Kidney epithelial cell (primary cell): Measurements from ENCODE around the gene DNAJC22. TPM values are rescaled to one million over a fixed set of nuclear protein-coding genes. Genes with fewer than 3 reads are reported as not detected.
A peak's percentile ranks its signal among the peaks of the same experiment; 100 is the strongest.

Source experiments
- DNase-seq: peaks from one replicate; pipeline ENCODE4 v3.0.0-alpha.2; 2010; ENCODE audit warnings: low read depth
- H3K27me3 ChIP-seq: 2 replicates; pipeline ENCODE4 v1.6.0; 2011; ENCODE audit warnings: low read length; ENCODE audit not compliant: control insufficient read depth, insufficient read depth
- H3K36me3 ChIP-seq: 2 replicates; pipeline ENCODE4 v1.5.1; 2011; ENCODE audit warnings: low read length; ENCODE audit not compliant: control insufficient read depth, insufficient read depth
- H3K4me3 ChIP-seq: 2 replicates; pipeline ENCODE4 v1.5.1; 2011; ENCODE audit warnings: low read depth, mild to moderate bottlenecking, control low read depth, low read length
- total RNA-seq: library from RNA; depleted of rRNA; stranded (reverse); fragments of >200 nt; gene quantifications from 2 replicates; pipeline ENCODE4 v1.2.3, GENCODE V29; 2015
- TF ChIP-seq, protein P1 (sequence below): IDR thresholded peaks from 2 replicates; pipeline ENCODE4 v1.5.1; 2011; ENCODE audit warnings: mild to moderate bottlenecking, moderate library complexity, low read length, control low read depth, inconsistent platforms; ENCODE audit not compliant: insufficient read depth, poor library complexity, severe bottlenecking

Gene DNAJC22
- total RNA-seq, 1 donor from 2014 or later = 1.6 TPM

DNA sequence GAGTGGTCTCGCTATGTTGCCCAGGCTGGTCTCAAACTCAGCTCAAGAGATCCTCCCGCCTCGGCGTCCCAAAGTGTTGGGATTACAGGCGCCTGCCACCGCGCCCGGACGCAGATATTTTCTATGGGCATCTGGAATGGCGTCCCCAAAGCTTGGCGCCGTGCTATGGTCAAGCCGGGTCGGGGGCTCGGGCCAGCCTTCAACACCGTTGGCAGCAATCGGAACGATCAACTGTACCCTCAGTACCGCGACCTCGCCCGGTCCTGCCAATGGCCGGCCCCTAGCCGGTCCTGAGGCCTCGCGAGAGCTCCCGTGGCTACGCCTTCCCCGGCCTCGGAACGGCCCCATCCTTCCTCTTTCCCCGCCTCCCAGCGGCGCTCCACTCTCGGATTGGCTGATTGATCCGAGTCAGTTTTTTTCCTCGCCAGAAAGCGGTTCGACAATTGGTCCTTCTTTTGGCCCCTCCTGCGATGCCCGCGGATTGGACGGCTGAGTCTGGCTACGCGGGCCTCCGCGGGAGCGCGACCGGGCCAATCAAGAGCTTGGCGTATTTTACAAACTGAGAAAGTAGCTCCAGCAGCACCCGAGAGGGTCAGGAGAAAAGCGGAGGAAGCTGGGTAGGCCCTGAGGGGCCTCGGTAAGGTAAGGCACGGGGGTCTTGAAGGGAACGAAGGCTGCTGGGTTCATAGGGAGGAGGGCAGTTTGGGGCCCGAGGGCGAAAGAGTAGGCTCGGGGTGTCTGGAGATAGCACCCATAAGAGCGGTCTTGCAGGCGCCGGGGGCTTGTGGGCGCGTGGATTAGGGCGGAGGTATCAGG lies 23.8 kb upstream of the DNAJC22 start, which contains the start of gene TROAP:
TSS of gene TROAP (plus strand) at position 548 of the 816 bp plus-strand sequence. CDS start 354 bp downstream, outside the sequence.
- Histone ChIP-seq H3K4me3 (peak within 1 kb of the TSS; percentile 54), H3K36me3 (no peaks in the 10 kb centered on the region), H3K27me3 (no peaks in the 10 kb centered on the region)
- DNase-seq = peak; percentile 91
- TF ChIP-seq, protein P1, sequence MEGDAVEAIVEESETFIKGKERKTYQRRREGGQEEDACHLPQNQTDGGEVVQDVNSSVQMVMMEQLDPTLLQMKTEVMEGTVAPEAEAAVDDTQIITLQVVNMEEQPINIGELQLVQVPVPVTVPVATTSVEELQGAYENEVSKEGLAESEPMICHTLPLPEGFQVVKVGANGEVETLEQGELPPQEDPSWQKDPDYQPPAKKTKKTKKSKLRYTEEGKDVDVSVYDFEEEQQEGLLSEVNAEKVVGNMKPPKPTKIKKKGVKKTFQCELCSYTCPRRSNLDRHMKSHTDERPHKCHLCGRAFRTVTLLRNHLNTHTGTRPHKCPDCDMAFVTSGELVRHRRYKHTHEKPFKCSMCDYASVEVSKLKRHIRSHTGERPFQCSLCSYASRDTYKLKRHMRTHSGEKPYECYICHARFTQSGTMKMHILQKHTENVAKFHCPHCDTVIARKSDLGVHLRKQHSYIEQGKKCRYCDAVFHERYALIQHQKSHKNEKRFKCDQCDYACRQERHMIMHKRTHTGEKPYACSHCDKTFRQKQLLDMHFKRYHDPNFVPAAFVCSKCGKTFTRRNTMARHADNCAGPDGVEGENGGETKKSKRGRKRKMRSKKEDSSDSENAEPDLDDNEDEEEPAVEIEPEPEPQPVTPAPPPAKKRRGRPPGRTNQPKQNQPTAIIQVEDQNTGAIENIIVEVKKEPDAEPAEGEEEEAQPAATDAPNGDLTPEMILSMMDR = no peak

DNA sequence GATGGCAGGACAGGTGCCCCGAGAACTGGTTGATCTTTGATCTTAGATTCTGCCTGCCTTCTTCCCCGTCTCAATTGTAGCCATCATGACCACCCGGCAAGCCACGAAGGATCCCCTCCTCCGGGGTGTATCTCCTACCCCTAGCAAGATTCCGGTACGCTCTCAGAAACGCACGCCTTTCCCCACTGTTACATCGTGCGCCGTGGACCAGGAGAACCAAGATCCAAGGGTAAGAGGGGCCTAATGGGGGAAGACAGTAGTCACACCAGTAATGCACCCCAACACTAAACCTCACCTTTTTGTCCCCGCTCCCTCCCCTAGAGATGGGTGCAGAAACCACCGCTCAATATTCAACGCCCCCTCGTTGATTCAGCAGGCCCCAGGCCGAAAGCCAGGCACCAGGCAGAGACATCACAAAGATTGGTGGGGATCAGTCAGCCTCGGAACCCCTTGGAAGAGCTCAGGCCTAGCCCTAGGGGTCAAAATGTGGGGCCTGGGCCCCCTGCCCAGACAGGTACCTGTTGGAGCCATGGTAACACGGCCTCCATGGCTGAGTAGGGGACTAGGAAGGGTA lies 23.1 kb upstream of the DNAJC22 start:
- TF ChIP-seq, protein P1 = no peak

DNA sequence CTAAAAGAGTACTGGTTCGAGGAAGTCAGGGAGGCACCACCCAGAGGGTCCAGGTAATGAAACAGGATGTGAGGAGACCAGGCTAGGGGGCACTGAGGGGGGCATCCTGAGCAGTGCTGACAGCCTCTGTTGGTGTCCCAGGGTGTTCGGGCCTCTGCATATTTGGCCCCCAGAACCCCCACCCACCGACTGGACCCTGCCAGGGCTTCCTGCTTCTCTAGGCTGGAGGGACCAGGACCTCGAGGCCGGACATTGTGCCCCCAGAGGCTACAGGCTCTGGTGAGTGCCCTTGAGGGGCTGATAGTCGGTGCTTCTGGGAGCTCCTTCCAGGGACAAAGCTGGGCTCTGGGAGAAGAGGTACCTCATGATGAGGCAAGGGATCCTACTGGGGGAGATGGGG lies 21.1 kb upstream of the DNAJC22 start:
- TF ChIP-seq, protein P1 = no peak
- DNase-seq = no peak

More for the DNA sequence above, 23.1 kb upstream of the DNAJC22 start:
- Histone ChIP-seq H3K4me3 (peak overlapping the region; percentile 54), H3K36me3 (no peaks in the 10 kb centered on the region), H3K27me3 (no peaks in the 10 kb centered on the region)
- no peak for DNase-seq

DNA sequence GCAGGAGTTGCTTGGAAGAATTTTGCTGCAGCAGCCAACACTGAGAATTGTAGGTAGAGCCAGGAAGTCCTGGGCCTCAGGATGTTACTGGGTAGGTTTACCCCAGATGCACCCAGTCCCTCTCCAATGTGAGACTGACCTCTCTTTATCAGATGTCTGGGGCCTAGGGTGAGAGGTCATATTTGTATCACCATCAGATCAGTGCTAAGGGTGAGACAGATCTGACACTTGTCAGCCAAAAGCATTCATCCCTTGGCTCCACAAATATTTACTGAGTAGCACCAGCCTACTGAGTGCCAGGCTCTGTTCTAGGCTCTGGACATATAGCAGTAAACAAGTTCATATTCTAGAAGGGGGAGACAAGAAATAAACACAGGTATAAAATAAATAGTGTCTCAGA lies 19.3 kb upstream of the DNAJC22 start:
- DNase-seq = no peak
- no peak overlapping the region for H3K4me3 ChIP-seq
- no peaks in the 10 kb centered on the region for H3K27me3 ChIP-seq
- TF ChIP-seq, protein P1 = no peak
- no peaks in the 10 kb centered on the region for H3K36me3 ChIP-seq

More for the DNA sequence above, 21.1 kb upstream of the DNAJC22 start:
- no peaks in the 10 kb centered on the region for H3K27me3 ChIP-seq
- H3K36me3 ChIP-seq = no peaks in the 10 kb centered on the region
- no peak overlapping the region for H3K4me3 ChIP-seq

- TF ChIP-seq, protein P1 = no peak
- Histone ChIP-seq H3K36me3 (no peaks in the 10 kb centered on the region), H3K27me3 (peaks cover 5% of the 10 kb centered on the region), H3K4me3 (no peak overlapping the region)
- no peak for DNase-seq
Measured at GRCh38 chr12:49327887-49328286, 18.8 kb upstream of the DNAJC22 start.
